ENCODE results near the gene SKAP1. TPM values are rescaled to one million over a fixed set of nuclear protein-coding genes. Genes with fewer than 3 reads are reported as not detected.
"Not testable (repeated sequence)": the region's sequence is repeated elsewhere in the genome, so short reads cannot be mapped to it uniquely, and the experiment has no call there.

The SKAP1 gene
- total and polyA plus RNA-seq, 2 experiments from 2014 or later, result 0.36 TPM; not detected in 1

- Histone ChIP-seq H3K36me3 (no peaks in the 10 kb centered on the region), H3K27ac (no peak overlapping the region), H3K4me3 (no peak overlapping the region), H3K4me1 (ENCODE audit: low read depth) (no peaks in the 10 kb centered on the region), H3K27me3 (peaks cover 47% of the 10 kb centered on the region), H3K9me3 (ENCODE audit: low read depth) (no peaks in the 10 kb centered on the region)
- DNase-seq (ENCODE audit: low read depth in 1 of 2, low spot score in 1 of 2), result no peak
- TF ChIP-seq, protein P1, sequence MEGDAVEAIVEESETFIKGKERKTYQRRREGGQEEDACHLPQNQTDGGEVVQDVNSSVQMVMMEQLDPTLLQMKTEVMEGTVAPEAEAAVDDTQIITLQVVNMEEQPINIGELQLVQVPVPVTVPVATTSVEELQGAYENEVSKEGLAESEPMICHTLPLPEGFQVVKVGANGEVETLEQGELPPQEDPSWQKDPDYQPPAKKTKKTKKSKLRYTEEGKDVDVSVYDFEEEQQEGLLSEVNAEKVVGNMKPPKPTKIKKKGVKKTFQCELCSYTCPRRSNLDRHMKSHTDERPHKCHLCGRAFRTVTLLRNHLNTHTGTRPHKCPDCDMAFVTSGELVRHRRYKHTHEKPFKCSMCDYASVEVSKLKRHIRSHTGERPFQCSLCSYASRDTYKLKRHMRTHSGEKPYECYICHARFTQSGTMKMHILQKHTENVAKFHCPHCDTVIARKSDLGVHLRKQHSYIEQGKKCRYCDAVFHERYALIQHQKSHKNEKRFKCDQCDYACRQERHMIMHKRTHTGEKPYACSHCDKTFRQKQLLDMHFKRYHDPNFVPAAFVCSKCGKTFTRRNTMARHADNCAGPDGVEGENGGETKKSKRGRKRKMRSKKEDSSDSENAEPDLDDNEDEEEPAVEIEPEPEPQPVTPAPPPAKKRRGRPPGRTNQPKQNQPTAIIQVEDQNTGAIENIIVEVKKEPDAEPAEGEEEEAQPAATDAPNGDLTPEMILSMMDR (IDR thresholded peaks at IDR 0.05; ENCODE audit: low read depth, low read length), result no peak
Observed at GRCh38 chr17:48253975-48254374, 176.0 kb downstream of the SKAP1 start.

DNA sequence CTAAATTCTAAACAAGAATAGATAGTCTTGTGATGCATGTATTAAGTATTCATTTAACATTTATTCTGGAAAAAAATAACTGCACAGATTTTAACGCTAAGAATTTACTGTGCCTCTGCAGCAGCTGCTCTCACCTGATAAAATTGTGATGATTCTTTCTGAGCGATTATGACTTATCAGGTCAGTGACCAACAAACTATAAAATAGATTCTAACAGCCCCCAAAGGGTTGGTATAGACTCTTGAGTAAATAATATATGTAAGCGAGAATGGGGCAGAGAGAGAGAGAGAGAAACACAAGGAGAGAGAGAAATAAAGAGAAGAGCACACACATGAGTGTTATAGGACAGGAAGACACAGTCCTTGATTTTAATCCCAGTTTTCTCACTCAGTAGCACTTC is 178.1 kb downstream of the SKAP1 start:
- peaks cover 31% of the 10 kb centered on the region for H3K27me3 ChIP-seq
- H3K36me3 ChIP-seq, result no peaks in the 10 kb centered on the region
- H3K4me3 ChIP-seq, result no peak overlapping the region
- no peaks in the 10 kb centered on the region for H3K4me1 ChIP-seq (ENCODE audit: low read depth)
- H3K27ac ChIP-seq, result no peak overlapping the region
- TF ChIP-seq, protein P1 (IDR thresholded peaks at IDR 0.05; ENCODE audit: low read depth, low read length), result no peak
- no peak for DNase-seq (ENCODE audit: low read depth in 1 of 2, low spot score in 1 of 2)
- H3K9me3 ChIP-seq (ENCODE audit: low read depth), result no peaks in the 10 kb centered on the region

DNA sequence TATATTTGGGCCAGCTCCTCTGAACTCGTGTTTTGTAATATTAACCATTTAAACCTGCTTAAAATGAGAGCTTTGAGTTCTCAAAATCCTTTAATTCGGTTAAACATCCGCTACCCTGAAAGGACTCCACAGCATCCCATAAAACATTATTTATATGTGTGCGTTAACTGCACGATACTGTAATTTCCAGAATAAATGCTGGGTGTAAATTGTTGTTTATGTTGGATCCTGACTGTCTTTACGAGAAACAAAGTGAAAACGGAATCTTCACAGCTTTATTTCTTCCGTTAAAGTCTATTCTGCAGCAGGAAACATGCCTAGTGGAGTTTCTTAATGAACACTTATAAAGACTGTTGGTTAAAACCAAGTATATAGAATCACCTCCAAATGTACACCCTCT is 179.1 kb downstream of the SKAP1 start:
- Histone ChIP-seq H3K27ac (no peak overlapping the region), H3K4me1 (ENCODE audit: low read depth) (no peaks in the 10 kb centered on the region), H3K27me3 (peaks cover 21% of the 10 kb centered on the region), H3K4me3 (no peak overlapping the region), H3K9me3 (ENCODE audit: low read depth) (no peaks in the 10 kb centered on the region), H3K36me3 (no peaks in the 10 kb centered on the region)
- DNase-seq (ENCODE audit: low read depth in 1 of 2, low spot score in 1 of 2), result no peak
- TF ChIP-seq, protein P1 (IDR thresholded peaks at IDR 0.05; ENCODE audit: low read depth, low read length), result no peak

- not testable (repeated sequence) for DNase-seq (ENCODE audit: low read depth in 1 of 2, low spot score in 1 of 2); H3K27ac ChIP-seq; H3K9me3 ChIP-seq (ENCODE audit: low read depth); H3K4me3 ChIP-seq; H3K4me1 ChIP-seq (ENCODE audit: low read depth); H3K36me3 ChIP-seq
- H3K27me3 ChIP-seq, result peaks cover 17% of the 10 kb centered on the region
Observed at GRCh38 chr17:48250059-48250458, 180.0 kb downstream of the SKAP1 start.

GRCh38 chr17:48247603-48248002 is 182.4 kb downstream of the SKAP1 start:
- DNase-seq (ENCODE audit: low read depth in 1 of 2, low spot score in 1 of 2), result no peak
- no peaks in the 10 kb centered on the region for H3K9me3 ChIP-seq (ENCODE audit: low read depth)

GRCh38 chr17:48247038-48247437 is 183.0 kb downstream of the SKAP1 start:
- no peaks in the 10 kb centered on the region for H3K9me3 ChIP-seq (ENCODE audit: low read depth)
- peaks cover 13% of the 10 kb centered on the region for H3K27me3 ChIP-seq
- H3K27ac ChIP-seq, result no peak overlapping the region
- no peak for DNase-seq (ENCODE audit: low read depth in 1 of 2, low spot score in 1 of 2)
- no peak overlapping the region for H3K4me3 ChIP-seq
- no peaks in the 10 kb centered on the region for H3K36me3 ChIP-seq
- TF ChIP-seq, protein P1 (IDR thresholded peaks at IDR 0.05; ENCODE audit: low read depth, low read length), result no peak
- H3K4me1 ChIP-seq (ENCODE audit: low read depth), result peaks cover 3% of the 10 kb centered on the region

More at GRCh38 chr17:48247603-48248002, 182.4 kb downstream of the SKAP1 start:
- Histone ChIP-seq H3K27ac (no peak overlapping the region), H3K4me3 (no peak overlapping the region), H3K36me3 (no peaks in the 10 kb centered on the region), H3K4me1 (ENCODE audit: low read depth) (peaks cover 3% of the 10 kb centered on the region), H3K27me3 (peaks cover 13% of the 10 kb centered on the region)
- TF ChIP-seq, protein P1 (IDR thresholded peaks at IDR 0.05; ENCODE audit: low read depth, low read length), result no peak

Measured in cardiac muscle cell (in vitro differentiated cells and primary cell).